ENCODE data around the gene IGFALS. TPM values are rescaled to one million over a fixed set of nuclear protein-coding genes. Genes with fewer than 3 reads are reported as not detected.

The IGFALS gene
- 0.22 TPM in 1 of 2 replicates, not detected in the other for total RNA-seq (2012; rRNA removed)

DNA sequence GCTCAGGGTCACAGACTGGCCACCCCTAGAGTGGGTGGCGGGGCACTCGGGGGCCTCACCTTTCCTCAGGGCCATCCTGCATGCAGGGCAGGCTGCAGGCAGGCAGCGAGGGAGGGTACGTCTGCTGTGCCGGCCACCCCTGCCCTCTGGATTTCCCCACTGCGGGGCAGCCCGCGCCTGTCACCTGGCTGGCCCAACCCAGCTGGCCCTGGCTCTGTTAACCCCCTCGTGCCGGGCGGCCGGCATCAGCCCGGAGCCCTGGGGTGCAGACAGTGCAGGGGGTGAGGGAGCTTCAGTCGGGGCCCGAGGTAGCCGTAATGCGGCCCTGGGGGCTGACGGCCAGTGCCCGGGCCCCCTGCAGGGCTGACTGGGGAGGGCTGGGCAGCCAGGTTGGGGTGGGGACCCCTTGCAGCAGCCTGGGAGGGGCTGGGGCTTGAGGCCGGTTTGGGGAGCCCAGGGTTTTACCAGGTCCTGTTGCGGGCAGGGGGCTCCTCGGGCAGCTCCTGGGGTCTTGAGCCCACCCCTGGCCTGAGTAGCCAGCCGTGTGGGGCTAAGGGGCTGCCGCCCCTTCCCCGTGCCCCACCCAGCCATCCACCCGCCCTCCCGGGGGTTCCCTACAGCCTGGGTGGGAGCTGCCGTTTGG lies at the start of gene IGFALS:
IGFALS (minus strand) TSS at position 128 of the 643 bp plus-strand sequence; CDS start at position 75, 53 bp downstream.
- Histone ChIP-seq H3K27me3 (ENCODE audit: control insufficient read depth, insufficient read depth, low read length) (no peaks in the 10 kb centered on the region), H3K4me1 (ENCODE audit: control insufficient read depth, insufficient read depth, low read length) (no peaks in the 10 kb centered on the region), H3K4me2 (ENCODE audit: low read length) (no peak within 1 kb of the TSS), H3K9ac (ENCODE audit: low read depth, low read length) (no peak within 1 kb of the TSS), H3K4me3 (ENCODE audit: low read length) (no peak within 1 kb of the TSS), H3K36me3 (ENCODE audit: insufficient read depth, low read length) (peaks cover 6% of the 10 kb centered on the region), H3K9me3 (replicated peaks; ENCODE audit: low read length) (peaks cover 4% of the 10 kb centered on the region)

DNA sequence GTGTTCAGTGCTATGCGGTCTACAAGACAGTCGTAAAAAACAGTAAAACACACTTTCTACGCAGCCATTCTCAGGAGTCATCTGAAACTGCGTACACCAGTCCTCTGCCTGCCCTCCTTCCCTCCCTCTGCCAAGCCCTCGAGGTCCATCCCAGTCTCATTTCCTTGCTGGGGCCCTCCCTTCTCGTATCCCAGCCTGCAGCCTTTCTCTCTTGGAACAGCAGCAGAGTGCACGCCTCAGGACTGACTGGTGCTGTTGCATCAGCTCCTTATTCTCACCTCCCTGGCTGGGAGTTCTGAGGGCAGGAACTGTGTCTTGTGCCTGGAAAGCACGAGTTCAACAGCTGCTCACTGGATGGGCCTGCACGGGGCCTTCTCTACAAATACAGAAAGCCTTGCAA lies 46.0 kb upstream of the IGFALS start:
- Histone ChIP-seq H3K36me3 (ENCODE audit: insufficient read depth, low read length) (no peaks in the 10 kb centered on the region), H3K9ac (ENCODE audit: low read depth, low read length) (no peak overlapping the region), H3K4me3 (ENCODE audit: low read length) (no peak overlapping the region), H3K4me2 (ENCODE audit: low read length) (no peak overlapping the region), H3K4me1 (ENCODE audit: control insufficient read depth, insufficient read depth, low read length) (no peaks in the 10 kb centered on the region), H3K27me3 (ENCODE audit: control insufficient read depth, insufficient read depth, low read length) (no peaks in the 10 kb centered on the region), H3K9me3 (replicated peaks; ENCODE audit: low read length) (no peaks in the 10 kb centered on the region)

DNA sequence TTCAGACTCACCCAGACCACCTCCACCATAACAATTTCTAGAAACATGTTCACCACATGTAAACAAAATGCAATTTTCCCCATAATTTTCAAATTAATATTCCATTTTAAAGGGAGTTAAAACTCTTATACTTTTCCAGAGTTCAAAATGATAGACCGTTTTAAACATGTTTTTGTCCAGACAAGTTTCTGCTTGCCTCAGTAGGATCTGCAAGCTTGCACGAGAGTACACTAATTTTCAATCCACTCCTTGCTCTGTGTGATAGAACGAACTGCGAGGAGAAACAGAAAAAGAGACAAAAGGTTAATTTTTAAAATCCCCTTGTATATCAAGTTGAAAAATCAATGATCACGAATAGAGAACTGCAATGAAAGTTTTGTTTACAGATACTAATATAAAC lies 40.6 kb upstream of the IGFALS start:
- H3K27me3 ChIP-seq (ENCODE audit: control insufficient read depth, insufficient read depth, low read length), result no peaks in the 10 kb centered on the region
- H3K4me3 ChIP-seq (ENCODE audit: low read length), result no peak overlapping the region
- H3K4me1 ChIP-seq (ENCODE audit: control insufficient read depth, insufficient read depth, low read length), result peaks cover 4% of the 10 kb centered on the region
- H3K9me3 ChIP-seq (replicated peaks; ENCODE audit: low read length), result no peaks in the 10 kb centered on the region
- H3K9ac ChIP-seq (ENCODE audit: low read depth, low read length), result no peak overlapping the region
- no peak overlapping the region for H3K4me2 ChIP-seq (ENCODE audit: low read length)
- H3K36me3 ChIP-seq (ENCODE audit: insufficient read depth, low read length), result peaks cover 3% of the 10 kb centered on the region

DNA sequence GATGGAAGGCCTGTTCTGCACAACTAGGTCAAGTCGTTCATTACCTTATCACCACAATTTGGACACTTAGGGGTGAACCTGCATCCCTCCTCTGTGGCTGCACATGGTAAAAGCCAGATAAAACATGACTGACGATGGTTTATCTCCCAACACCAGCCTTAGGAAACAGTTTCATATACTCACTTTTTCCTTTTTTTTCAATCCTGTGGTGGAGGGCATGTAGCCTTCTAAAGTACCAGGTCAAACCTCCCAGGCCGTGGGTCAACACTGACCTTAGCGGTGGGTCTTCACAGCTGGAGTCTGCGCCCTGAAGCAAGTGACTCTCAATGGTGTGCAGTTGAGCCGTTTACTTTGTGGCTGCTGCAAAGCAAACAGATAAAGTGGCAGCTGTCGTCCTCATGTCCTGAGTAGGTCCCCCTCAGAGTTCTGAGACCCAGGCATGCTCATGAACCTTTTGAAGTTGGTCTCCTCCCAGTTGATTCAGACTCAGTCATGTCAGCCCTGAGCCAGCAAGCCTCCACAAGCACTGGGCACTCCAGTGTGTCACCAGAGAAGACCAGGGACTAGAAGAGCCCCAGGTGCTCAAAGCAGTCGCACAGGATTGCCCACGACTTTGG lies 39.4 kb upstream of the IGFALS start:
- peaks cover 3% of the 10 kb centered on the region for H3K36me3 ChIP-seq (ENCODE audit: insufficient read depth, low read length)
- H3K4me3 ChIP-seq (ENCODE audit: low read length), result no peak overlapping the region
- H3K27me3 ChIP-seq (ENCODE audit: control insufficient read depth, insufficient read depth, low read length), result no peaks in the 10 kb centered on the region
- no peak overlapping the region for H3K9ac ChIP-seq (ENCODE audit: low read depth, low read length)
- H3K4me1 ChIP-seq (ENCODE audit: control insufficient read depth, insufficient read depth, low read length), result peaks cover 13% of the 10 kb centered on the region
- no peak overlapping the region for H3K4me2 ChIP-seq (ENCODE audit: low read length)
- no peaks in the 10 kb centered on the region for H3K9me3 ChIP-seq (replicated peaks; ENCODE audit: low read length)

DNA sequence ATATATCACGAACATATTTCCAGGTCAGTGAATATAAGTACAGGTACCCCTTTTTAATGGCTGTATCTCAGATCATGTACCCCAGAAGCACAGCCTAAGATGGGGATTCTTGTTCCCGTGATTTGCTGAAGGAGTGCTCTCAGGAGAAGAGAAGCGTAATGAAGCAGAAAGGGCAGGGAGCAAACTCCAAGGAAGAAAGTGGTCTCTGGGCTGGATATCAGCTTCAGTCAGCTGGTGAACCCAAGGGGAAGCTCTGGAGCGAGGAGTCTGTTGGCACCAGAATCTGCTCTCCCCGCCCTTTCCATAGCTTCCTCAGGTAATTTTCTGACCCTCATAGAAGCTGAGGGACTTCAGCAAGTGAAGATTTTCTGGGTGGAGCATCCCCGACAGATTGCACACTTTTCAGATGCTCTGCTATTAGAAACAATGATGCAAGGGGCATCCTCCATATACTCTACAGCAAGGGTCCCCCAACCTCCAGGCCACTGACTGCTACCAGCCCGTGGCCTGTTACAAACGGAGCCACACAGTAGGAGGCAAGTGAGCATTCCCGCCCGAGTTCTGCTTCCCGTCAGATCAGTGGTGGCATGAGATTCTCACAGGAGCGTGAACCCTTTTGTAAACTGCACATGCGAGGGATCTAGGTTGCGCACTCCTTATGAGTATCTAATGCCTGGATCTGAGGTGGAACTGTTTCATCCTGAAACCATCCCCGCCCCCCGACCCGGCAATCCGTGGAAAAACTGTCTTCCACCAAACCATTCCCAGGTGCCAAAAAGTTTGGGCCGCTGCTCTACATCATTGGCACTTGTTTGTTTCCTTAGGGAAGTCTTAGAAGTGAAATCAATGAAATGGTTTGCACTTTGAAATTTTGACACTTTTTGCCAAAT lies 37.9 kb upstream of the IGFALS start:
- Histone ChIP-seq H3K4me3 (ENCODE audit: low read length) (no peak overlapping the region), H3K27me3 (ENCODE audit: control insufficient read depth, insufficient read depth, low read length) (no peaks in the 10 kb centered on the region), H3K4me1 (ENCODE audit: control insufficient read depth, insufficient read depth, low read length) (peaks cover 13% of the 10 kb centered on the region), H3K4me2 (ENCODE audit: low read length) (no peak overlapping the region), H3K9ac (ENCODE audit: low read depth, low read length) (no peak overlapping the region), H3K36me3 (ENCODE audit: insufficient read depth, low read length) (peaks cover 3% of the 10 kb centered on the region), H3K9me3 (replicated peaks; ENCODE audit: low read length) (no peaks in the 10 kb centered on the region)

DNA sequence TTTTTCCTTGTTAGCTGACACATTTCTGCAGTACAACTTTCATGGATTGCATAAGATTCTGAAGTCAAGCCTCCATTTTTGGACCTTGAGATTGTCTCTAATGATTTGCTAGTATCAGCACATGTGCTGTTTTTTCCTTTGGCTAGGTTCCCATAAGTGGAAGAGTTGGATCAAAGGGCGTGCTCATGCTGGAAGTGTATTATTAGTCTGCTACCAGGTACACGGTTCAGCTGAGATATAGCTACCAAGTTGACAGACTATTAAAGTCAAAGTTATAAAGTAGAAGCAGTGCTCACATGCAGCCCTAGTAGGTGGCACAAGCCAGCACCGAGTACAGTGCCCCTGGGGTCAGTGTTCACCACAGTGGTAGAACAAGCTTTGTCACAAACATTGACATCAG lies 36.7 kb upstream of the IGFALS start:
- Histone ChIP-seq H3K9me3 (replicated peaks; ENCODE audit: low read length) (no peaks in the 10 kb centered on the region), H3K36me3 (ENCODE audit: insufficient read depth, low read length) (peaks cover 3% of the 10 kb centered on the region), H3K4me1 (ENCODE audit: control insufficient read depth, insufficient read depth, low read length) (peaks cover 19% of the 10 kb centered on the region), H3K4me2 (ENCODE audit: low read length) (no peak overlapping the region), H3K27me3 (ENCODE audit: control insufficient read depth, insufficient read depth, low read length) (no peaks in the 10 kb centered on the region), H3K9ac (ENCODE audit: low read depth, low read length) (no peak overlapping the region), H3K4me3 (ENCODE audit: low read length) (no peak overlapping the region)

DNA sequence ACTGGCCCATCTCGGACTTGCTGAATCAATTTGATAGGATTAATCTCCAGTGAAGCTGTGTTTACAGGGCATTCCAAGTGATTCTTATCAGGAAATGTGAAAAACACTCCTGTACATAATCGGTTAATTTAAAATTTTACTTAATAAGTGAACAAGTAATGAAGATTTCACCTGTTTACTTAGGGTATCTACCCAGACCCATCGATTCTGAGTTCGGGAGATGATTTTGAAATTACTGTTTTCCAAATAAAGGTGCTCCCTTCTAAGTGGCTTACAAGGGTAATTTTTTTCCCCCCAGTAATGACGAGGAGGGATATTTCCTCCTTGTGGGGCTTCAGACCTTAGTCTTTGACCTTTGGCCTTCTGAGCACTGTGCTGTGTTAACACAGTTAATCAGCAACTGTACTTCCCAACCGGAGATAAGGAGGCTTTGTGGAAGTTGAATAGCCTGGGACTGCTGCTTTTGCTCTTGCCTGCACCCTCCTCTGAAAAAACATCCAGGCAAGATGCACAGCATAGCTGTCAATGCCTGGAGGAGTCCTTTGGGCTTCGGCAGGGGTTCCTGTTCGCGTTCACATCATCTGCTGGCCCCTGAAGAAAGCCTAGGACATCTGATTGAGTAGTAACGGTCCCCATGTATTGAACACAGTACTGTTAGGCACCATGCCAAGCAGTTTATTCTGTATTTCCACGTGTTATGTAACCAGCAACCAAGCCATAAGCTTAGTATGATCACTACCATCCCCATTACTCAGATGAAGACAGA lies 35.3 kb upstream of the IGFALS start:
- Histone ChIP-seq H3K9ac (ENCODE audit: low read depth, low read length) (no peak overlapping the region), H3K4me1 (ENCODE audit: control insufficient read depth, insufficient read depth, low read length) (peaks cover 19% of the 10 kb centered on the region), H3K4me3 (ENCODE audit: low read length) (peak overlapping the region; percentile 86), H3K4me2 (ENCODE audit: low read length) (peak overlapping the region; percentile 88), H3K9me3 (replicated peaks; ENCODE audit: low read length) (no peaks in the 10 kb centered on the region), H3K36me3 (ENCODE audit: insufficient read depth, low read length) (peaks cover 3% of the 10 kb centered on the region), H3K27me3 (ENCODE audit: control insufficient read depth, insufficient read depth, low read length) (no peaks in the 10 kb centered on the region)

DNA sequence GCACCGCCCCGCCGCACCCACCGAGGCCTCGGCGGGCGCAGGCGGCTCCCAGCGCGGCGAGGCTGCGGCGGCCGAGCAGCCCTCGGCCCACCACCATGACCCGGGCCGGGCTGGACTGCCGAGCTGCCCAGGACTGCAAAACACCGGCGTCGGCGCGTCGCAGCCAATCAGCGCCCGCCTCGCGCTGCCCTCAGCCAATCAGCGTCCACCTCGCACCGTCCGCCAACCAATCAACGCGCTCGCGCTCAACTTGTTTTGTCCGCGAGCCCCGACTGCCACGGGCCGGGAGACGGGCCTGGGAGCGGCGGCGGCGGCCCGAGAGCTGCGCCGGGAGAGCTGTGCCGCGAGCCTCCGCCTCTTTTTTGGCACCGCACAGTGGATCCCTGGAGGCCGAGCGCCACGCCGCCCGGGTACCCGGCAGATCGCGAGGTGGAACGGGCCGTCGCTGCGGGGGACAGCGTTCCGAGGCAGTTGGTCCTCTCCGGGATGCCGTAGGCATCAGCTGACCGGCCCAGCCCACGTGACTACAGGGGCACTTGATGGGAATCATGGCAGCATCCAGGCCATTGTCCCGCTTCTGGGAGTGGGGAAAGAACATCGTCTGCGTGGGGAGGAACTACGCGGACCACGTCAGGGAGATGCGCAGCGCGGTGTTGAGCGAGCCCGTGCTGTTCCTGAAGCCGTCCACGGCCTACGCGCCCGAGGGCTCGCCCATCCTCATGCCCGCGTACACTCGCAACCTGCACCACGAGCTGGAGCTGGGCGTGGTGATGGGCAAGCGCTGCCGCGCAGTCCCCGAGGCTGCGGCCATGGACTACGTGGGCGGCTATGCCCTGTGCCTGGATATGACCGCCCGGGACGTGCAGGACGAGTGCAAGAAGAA lies 33.4 kb upstream of the IGFALS start, which contains the start of the genes FAHD1 and HAGH:
FAHD1 (plus strand) TSS at position 516 of the 883 bp plus-strand sequence; CDS start at position 549, 33 bp downstream.
HAGH (minus strand) TSS at position 135 of the 883 bp plus-strand sequence; CDS start at position 97, 38 bp downstream.
- H3K27me3 ChIP-seq (ENCODE audit: control insufficient read depth, insufficient read depth, low read length), result no peaks in the 10 kb centered on the region
- H3K4me3 ChIP-seq (ENCODE audit: low read length), result peak within 1 kb of the TSS; percentile 86
- peaks cover 19% of the 10 kb centered on the region for H3K4me1 ChIP-seq (ENCODE audit: control insufficient read depth, insufficient read depth, low read length)
- peak within 1 kb of the TSS; percentile 88 for H3K4me2 ChIP-seq (ENCODE audit: low read length)
- H3K9ac ChIP-seq (ENCODE audit: low read depth, low read length), result peak within 1 kb of the TSS; percentile 78
- H3K36me3 ChIP-seq (ENCODE audit: insufficient read depth, low read length), result peaks cover 3% of the 10 kb centered on the region
- H3K9me3 ChIP-seq (replicated peaks; ENCODE audit: low read length), result no peaks in the 10 kb centered on the region

DNA sequence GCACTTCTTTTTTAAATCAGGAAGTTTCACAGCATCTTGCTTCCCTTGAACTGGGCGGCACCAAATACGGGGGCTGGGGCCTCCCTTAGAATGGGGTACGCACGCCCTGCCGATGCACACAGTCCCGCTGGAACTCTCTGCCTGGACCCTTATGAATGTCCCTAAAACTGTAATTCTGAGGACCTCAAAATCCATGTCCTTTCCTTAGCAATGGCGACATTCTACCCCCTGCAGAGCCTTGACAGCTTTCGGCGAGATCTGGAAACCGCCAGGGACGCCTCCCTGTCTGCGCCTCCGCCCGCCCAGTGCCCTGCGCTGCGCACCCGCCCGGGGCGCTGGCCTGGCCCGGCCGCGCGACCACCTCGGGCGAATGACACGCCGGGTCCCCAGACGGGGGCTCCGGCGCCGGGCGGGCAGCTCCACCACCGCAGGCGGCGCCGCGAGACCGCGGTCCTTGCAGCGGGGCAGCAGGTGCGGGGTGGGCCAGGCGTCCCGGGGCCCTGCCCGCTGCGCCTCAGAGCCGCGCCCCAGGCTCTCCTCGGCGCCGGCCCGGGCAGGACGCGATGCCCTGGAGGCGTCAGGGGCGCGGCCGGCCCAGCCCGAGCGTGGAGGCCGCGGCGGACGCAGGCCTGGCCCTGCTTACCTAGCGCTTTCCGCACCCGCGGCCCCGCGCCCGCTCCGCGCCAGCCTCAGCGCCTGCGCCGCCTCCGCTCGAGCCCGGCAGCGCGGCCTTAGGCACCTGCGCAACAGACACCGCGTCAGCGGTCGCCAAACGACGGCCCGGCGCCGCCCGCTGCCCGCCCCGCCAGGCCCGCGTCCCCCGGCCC lies 32.6 kb upstream of the IGFALS start:
- H3K36me3 ChIP-seq (ENCODE audit: insufficient read depth, low read length), result peaks cover 3% of the 10 kb centered on the region
- no peaks in the 10 kb centered on the region for H3K9me3 ChIP-seq (replicated peaks; ENCODE audit: low read length)
- H3K4me2 ChIP-seq (ENCODE audit: low read length), result peak overlapping the region; percentile 88
- H3K4me1 ChIP-seq (ENCODE audit: control insufficient read depth, insufficient read depth, low read length), result peaks cover 19% of the 10 kb centered on the region
- peak overlapping the region; percentile 78 for H3K9ac ChIP-seq (ENCODE audit: low read depth, low read length)
- no peaks in the 10 kb centered on the region for H3K27me3 ChIP-seq (ENCODE audit: control insufficient read depth, insufficient read depth, low read length)
- H3K4me3 ChIP-seq (ENCODE audit: low read length), result peak overlapping the region; percentile 86

Measured in skeletal muscle satellite cell (primary cell).